Measurements from ENCODE around the gene CENPB.

CENPB gene

GRCh38 chr20:3782597-3782996, 3.9 kb downstream of the CENPB start:
- Histone ChIP-seq H3K9me3 (ENCODE audit: control insufficient read depth in 2 of 2, low read length in 2 of 2) (no peaks in the 10 kb centered on the region), H3K9ac (ENCODE audit: low read depth in 1 of 2, low read length in 2 of 2) (no peak overlapping the region), H3K36me3 (ENCODE audit: control insufficient read depth in 2 of 2, insufficient read depth in 2 of 2, low read length in 2 of 2) (peaks cover 5% of the 10 kb centered on the region in 2 donors), H3K4me3 (ENCODE audit: low read length in 2 of 2) (no peak overlapping the region), H3K4me1 (ENCODE audit: control insufficient read depth in 2 of 2, insufficient read depth in 2 of 2, low read length in 2 of 2) (peaks cover 25 to 39% of the 10 kb centered on the region in 2 donors), H3K27me3 (ENCODE audit: control insufficient read depth in 2 of 2, insufficient read depth in 2 of 2, low read length in 2 of 2) (peaks cover 10 to 12% of the 10 kb centered on the region in 2 donors), H3K27ac (ENCODE audit: low read depth in 2 of 2, low read length in 2 of 2) (no peak overlapping the region)

- H3K27ac ChIP-seq (ENCODE audit: low read depth in 2 of 2, low read length in 2 of 2): no peak within 1 kb of the TSS
- peak within 1 kb of the TSS; percentile 53 to 63 for H3K4me3 ChIP-seq (ENCODE audit: low read length in 2 of 2)
- peak within 1 kb of the TSS in 1 of 2 donors; percentile 3 for H3K9ac ChIP-seq (ENCODE audit: low read depth in 1 of 2, low read length in 2 of 2)
- peaks cover 5% of the 10 kb centered on the region in 2 donors for H3K36me3 ChIP-seq (ENCODE audit: control insufficient read depth in 2 of 2, insufficient read depth in 2 of 2, low read length in 2 of 2)
- H3K27me3 ChIP-seq (ENCODE audit: control insufficient read depth in 2 of 2, insufficient read depth in 2 of 2, low read length in 2 of 2): peaks cover 10 to 12% of the 10 kb centered on the region in 2 donors
- H3K9me3 ChIP-seq (ENCODE audit: control insufficient read depth in 2 of 2, low read length in 2 of 2): no peaks in the 10 kb centered on the region
- peaks cover 32 to 43% of the 10 kb centered on the region in 2 donors for H3K4me1 ChIP-seq (ENCODE audit: control insufficient read depth in 2 of 2, insufficient read depth in 2 of 2, low read length in 2 of 2)
These were observed 5.2 kb downstream of the CENPB start, which contains the start of gene SPEF1 for GRCh38 chr20:3781153-3781910. Gene SPEF1, minus strand, starts transcription at chr20:3781448. Its CDS starts 161 bp downstream, at chr20:3781287.

GRCh38 chr20:3778976-3779375, 7.6 kb downstream of the CENPB start:
- no peaks in the 10 kb centered on the region for H3K9me3 ChIP-seq (ENCODE audit: control insufficient read depth in 2 of 2, low read length in 2 of 2)
- H3K4me1 ChIP-seq (ENCODE audit: control insufficient read depth in 2 of 2, insufficient read depth in 2 of 2, low read length in 2 of 2): peaks cover 20 to 24% of the 10 kb centered on the region in 2 donors
- no peaks in the 10 kb centered on the region for H3K36me3 ChIP-seq (ENCODE audit: control insufficient read depth in 2 of 2, insufficient read depth in 2 of 2, low read length in 2 of 2)
- H3K27ac ChIP-seq (ENCODE audit: low read depth in 2 of 2, low read length in 2 of 2): no peak overlapping the region
- no peak overlapping the region for H3K4me3 ChIP-seq (ENCODE audit: low read length in 2 of 2)
- peaks cover 10 to 12% of the 10 kb centered on the region in 2 donors for H3K27me3 ChIP-seq (ENCODE audit: control insufficient read depth in 2 of 2, insufficient read depth in 2 of 2, low read length in 2 of 2)
- H3K9ac ChIP-seq (ENCODE audit: low read depth in 1 of 2, low read length in 2 of 2): no peak overlapping the region

- no peaks in the 10 kb centered on the region for H3K9me3 ChIP-seq (ENCODE audit: control insufficient read depth in 2 of 2, low read length in 2 of 2)
- H3K4me3 ChIP-seq (ENCODE audit: low read length in 2 of 2): peak overlapping the region; percentile 69 to 71
- no peaks in the 10 kb centered on the region for H3K36me3 ChIP-seq (ENCODE audit: control insufficient read depth in 2 of 2, insufficient read depth in 2 of 2, low read length in 2 of 2)
- H3K27ac ChIP-seq (ENCODE audit: low read depth in 2 of 2, low read length in 2 of 2): no peak overlapping the region
- H3K4me1 ChIP-seq (ENCODE audit: control insufficient read depth in 2 of 2, insufficient read depth in 2 of 2, low read length in 2 of 2): peaks cover 20 to 24% of the 10 kb centered on the region in 2 donors
- peak overlapping the region; percentile 21 to 47 for H3K9ac ChIP-seq (ENCODE audit: low read depth in 1 of 2, low read length in 2 of 2)
- H3K27me3 ChIP-seq (ENCODE audit: control insufficient read depth in 2 of 2, insufficient read depth in 2 of 2, low read length in 2 of 2): peaks cover 10 to 12% of the 10 kb centered on the region in 2 donors
These were observed 8.6 kb downstream of the CENPB start for GRCh38 chr20:3777716-3778629.

- Histone ChIP-seq H3K9ac (ENCODE audit: low read depth in 1 of 2, low read length in 2 of 2) (peak overlapping the region; percentile 21 to 47), H3K27me3 (ENCODE audit: control insufficient read depth in 2 of 2, insufficient read depth in 2 of 2, low read length in 2 of 2) (peaks cover 10 to 12% of the 10 kb centered on the region in 2 donors), H3K4me1 (ENCODE audit: control insufficient read depth in 2 of 2, insufficient read depth in 2 of 2, low read length in 2 of 2) (peaks cover 20 to 24% of the 10 kb centered on the region in 2 donors), H3K36me3 (ENCODE audit: control insufficient read depth in 2 of 2, insufficient read depth in 2 of 2, low read length in 2 of 2) (no peaks in the 10 kb centered on the region), H3K9me3 (ENCODE audit: control insufficient read depth in 2 of 2, low read length in 2 of 2) (no peaks in the 10 kb centered on the region), H3K27ac (ENCODE audit: low read depth in 2 of 2, low read length in 2 of 2) (no peak overlapping the region), H3K4me3 (ENCODE audit: low read length in 2 of 2) (peak overlapping the region; percentile 69 to 71)
These were observed 9.2 kb downstream of the CENPB start for GRCh38 chr20:3777381-3777715.

- H3K9me3 ChIP-seq (ENCODE audit: control insufficient read depth in 2 of 2, low read length in 2 of 2): no peaks in the 10 kb centered on the region
- H3K4me1 ChIP-seq (ENCODE audit: control insufficient read depth in 2 of 2, insufficient read depth in 2 of 2, low read length in 2 of 2): peaks cover 15 to 16% of the 10 kb centered on the region in 2 donors
- H3K27me3 ChIP-seq (ENCODE audit: control insufficient read depth in 2 of 2, insufficient read depth in 2 of 2, low read length in 2 of 2): peaks cover 10 to 12% of the 10 kb centered on the region in 2 donors
- no peak overlapping the region for H3K4me3 ChIP-seq (ENCODE audit: low read length in 2 of 2)
- no peaks in the 10 kb centered on the region for H3K36me3 ChIP-seq (ENCODE audit: control insufficient read depth in 2 of 2, insufficient read depth in 2 of 2, low read length in 2 of 2)
- no peak overlapping the region for H3K9ac ChIP-seq (ENCODE audit: low read depth in 1 of 2, low read length in 2 of 2)
- H3K27ac ChIP-seq (ENCODE audit: low read depth in 2 of 2, low read length in 2 of 2): no peak overlapping the region
These were observed 11.0 kb downstream of the CENPB start for GRCh38 chr20:3775457-3776108.

- Histone ChIP-seq H3K27me3 (ENCODE audit: control insufficient read depth in 2 of 2, insufficient read depth in 2 of 2, low read length in 2 of 2) (no peaks in the 10 kb centered on the region), H3K36me3 (ENCODE audit: control insufficient read depth in 2 of 2, insufficient read depth in 2 of 2, low read length in 2 of 2) (no peaks in the 10 kb centered on the region), H3K9ac (ENCODE audit: low read depth in 1 of 2, low read length in 2 of 2) (no peak overlapping the region), H3K9me3 (ENCODE audit: control insufficient read depth in 2 of 2, low read length in 2 of 2) (no peaks in the 10 kb centered on the region), H3K27ac (ENCODE audit: low read depth in 2 of 2, low read length in 2 of 2) (no peak overlapping the region), H3K4me1 (ENCODE audit: control insufficient read depth in 2 of 2, insufficient read depth in 2 of 2, low read length in 2 of 2) (peaks cover 13 to 21% of the 10 kb centered on the region in 2 donors), H3K4me3 (ENCODE audit: low read length in 2 of 2) (no peak overlapping the region)
These were observed 14.9 kb downstream of the CENPB start for GRCh38 chr20:3771552-3772058.

- Histone ChIP-seq H3K9me3 (ENCODE audit: control insufficient read depth in 2 of 2, low read length in 2 of 2) (no peaks in the 10 kb centered on the region), H3K36me3 (ENCODE audit: control insufficient read depth in 2 of 2, insufficient read depth in 2 of 2, low read length in 2 of 2) (no peaks in the 10 kb centered on the region), H3K4me3 (ENCODE audit: low read length in 2 of 2) (peak overlapping the region; percentile 86 to 87), H3K27me3 (ENCODE audit: control insufficient read depth in 2 of 2, insufficient read depth in 2 of 2, low read length in 2 of 2) (no peaks in the 10 kb centered on the region), H3K9ac (ENCODE audit: low read depth in 1 of 2, low read length in 2 of 2) (peak overlapping the region; percentile 83 to 86), H3K27ac (ENCODE audit: low read depth in 2 of 2, low read length in 2 of 2) (peak overlapping the region; percentile 91 to 94), H3K4me1 (ENCODE audit: control insufficient read depth in 2 of 2, insufficient read depth in 2 of 2, low read length in 2 of 2) (peaks cover 13 to 31% of the 10 kb centered on the region in 2 donors)
These were observed 18.0 kb downstream of the CENPB start for GRCh38 chr20:3768342-3769130.
